HUES48 (cell line): ENCODE data around the gene UCP2.
"Not testable (repeated sequence)": the region's sequence is repeated elsewhere in the genome, so short reads cannot be mapped to it uniquely, and the experiment has no call there.

Experiments used
- H3K27ac ChIP-seq: one replicate; pipeline ENCODE4 v1.7.0; 2013; ENCODE audit warnings: low read depth, low read length, inconsistent platforms
- H3K27me3 ChIP-seq: 2 replicates; pipeline ENCODE4 v1.6.1; 2013; ENCODE audit warnings: mild to moderate bottlenecking, low read length; ENCODE audit not compliant: control insufficient read depth, insufficient read depth
- H3K36me3 ChIP-seq: 2 replicates; pipeline ENCODE4 v1.6.1; 2013; ENCODE audit warnings: low read length; ENCODE audit not compliant: control insufficient read depth, insufficient read depth
- H3K4me1 ChIP-seq: 2 replicates; pipeline ENCODE4 v1.6.1; 2013; ENCODE audit warnings: mild to moderate bottlenecking, low read length; ENCODE audit not compliant: control insufficient read depth, insufficient read depth
- H3K4me3 ChIP-seq: 2 replicates; pipeline ENCODE4 v1.5.1; 2013; ENCODE audit warnings: mild to moderate bottlenecking, low read depth, low read length
- H3K9ac ChIP-seq: 2 replicates; pipeline ENCODE4 v1.6.1; 2013; ENCODE audit warnings: mild to moderate bottlenecking, low read depth, low read length, moderate library complexity
- H3K9me3 ChIP-seq: 2 replicates; pipeline ENCODE4 v1.6.1; 2013; ENCODE audit warnings: low read length; ENCODE audit not compliant: control insufficient read depth, insufficient read depth

UCP2 gene

GRCh38 chr11:73946798-73947458 is 35.7 kb downstream of the UCP2 start:
- H3K4me1 ChIP-seq, result no peaks in the 10 kb centered on the region
- H3K36me3 ChIP-seq, result no peaks in the 10 kb centered on the region

DNA sequence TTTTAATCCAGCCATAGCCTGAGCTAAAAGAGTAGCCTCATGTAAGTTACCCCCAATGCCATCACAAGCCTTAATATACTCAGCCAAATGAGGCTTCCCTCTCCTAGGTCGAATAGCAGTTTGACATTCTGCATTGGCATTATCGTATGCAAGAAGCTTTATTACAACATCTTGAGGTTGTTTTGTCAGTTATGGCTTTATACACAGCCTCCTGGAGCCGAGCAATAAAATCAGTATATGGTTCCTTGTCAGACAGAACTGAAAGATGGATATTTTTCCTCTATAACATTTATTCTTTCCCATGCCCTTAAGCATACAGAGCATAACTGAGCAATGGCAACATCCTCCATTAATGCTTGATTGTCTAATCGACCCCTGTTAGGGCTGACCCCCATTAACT is 37.2 kb downstream of the UCP2 start:
- H3K27ac ChIP-seq, result no peak overlapping the region

More at GRCh38 chr11:73946798-73947458, 35.7 kb downstream of the UCP2 start:
- H3K9ac ChIP-seq, result no peak overlapping the region
- H3K9me3 ChIP-seq, result peaks cover 7% of the 10 kb centered on the region; the same call in 1 of the 2 replicates
- H3K27ac ChIP-seq, result no peak overlapping the region
- H3K27me3 ChIP-seq, result no peaks in the 10 kb centered on the region
- H3K4me3 ChIP-seq, result no peak overlapping the region

GRCh38 chr11:73944901-73945300 is 37.7 kb downstream of the UCP2 start:
- Histone ChIP-seq H3K36me3 (no peaks in the 10 kb centered on the region), H3K27me3 (no peaks in the 10 kb centered on the region), H3K4me3 (no peak overlapping the region), H3K9ac (no peak overlapping the region), H3K4me1 (no peaks in the 10 kb centered on the region), H3K27ac (no peak overlapping the region), H3K9me3 (peaks cover 8% of the 10 kb centered on the region; the same call in 1 of the 2 replicates)

More for the DNA sequence above, 37.2 kb downstream of the UCP2 start:
- Histone ChIP-seq H3K27me3 (no peaks in the 10 kb centered on the region), H3K36me3 (no peaks in the 10 kb centered on the region), H3K9ac (no peak overlapping the region), H3K9me3 (peaks cover 8% of the 10 kb centered on the region; the same call in 1 of the 2 replicates), H3K4me1 (no peaks in the 10 kb centered on the region), H3K4me3 (no peak overlapping the region)

DNA sequence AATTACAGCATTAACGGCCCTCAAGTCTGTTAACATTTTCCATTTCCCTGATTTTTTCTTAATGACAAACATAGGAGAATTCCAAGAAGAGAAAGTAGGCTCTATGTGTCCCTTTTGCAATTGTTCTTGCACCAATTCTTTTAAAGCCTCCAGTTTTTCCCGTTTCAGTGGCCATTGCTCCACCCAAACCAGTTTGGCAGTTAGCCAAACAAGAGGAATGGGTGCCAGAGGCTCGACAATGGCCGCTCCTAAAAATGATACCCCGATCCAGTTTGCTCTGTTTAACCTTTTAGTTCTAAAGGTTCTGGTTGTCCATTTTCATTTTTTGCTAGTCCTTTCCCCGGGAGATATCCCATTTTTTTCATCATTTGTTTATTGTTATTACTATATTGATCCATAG is 38.6 kb downstream of the UCP2 start:
- Histone ChIP-seq H3K4me3 (no peak overlapping the region), H3K36me3 (no peaks in the 10 kb centered on the region), H3K27me3 (no peaks in the 10 kb centered on the region), H3K9me3 (peaks cover 8% of the 10 kb centered on the region; the same call in 1 of the 2 replicates), H3K9ac (no peak overlapping the region), H3K27ac (no peak overlapping the region), H3K4me1 (no peaks in the 10 kb centered on the region)

- no peak overlapping the region for H3K4me3 ChIP-seq
- H3K9ac ChIP-seq, result no peak overlapping the region
- no peak overlapping the region for H3K27ac ChIP-seq
- no peaks in the 10 kb centered on the region for H3K4me1 ChIP-seq
- H3K36me3 ChIP-seq, result no peaks in the 10 kb centered on the region
- no peaks in the 10 kb centered on the region for H3K27me3 ChIP-seq
- peaks cover 8% of the 10 kb centered on the region; the same call in 1 of the 2 replicates for H3K9me3 ChIP-seq
Observed at GRCh38 chr11:73942010-73942409, 40.6 kb downstream of the UCP2 start.

- Histone ChIP-seq H3K27ac (no peak overlapping the region), H3K9ac (no peak overlapping the region), H3K9me3 (peaks cover 4% of the 10 kb centered on the region; the same call in 1 of the 2 replicates), H3K27me3 (no peaks in the 10 kb centered on the region), H3K4me1 (no peaks in the 10 kb centered on the region), H3K36me3 (no peaks in the 10 kb centered on the region), H3K4me3 (no peak overlapping the region)
Observed at GRCh38 chr11:73940801-73941570, 41.7 kb downstream of the UCP2 start.

DNA sequence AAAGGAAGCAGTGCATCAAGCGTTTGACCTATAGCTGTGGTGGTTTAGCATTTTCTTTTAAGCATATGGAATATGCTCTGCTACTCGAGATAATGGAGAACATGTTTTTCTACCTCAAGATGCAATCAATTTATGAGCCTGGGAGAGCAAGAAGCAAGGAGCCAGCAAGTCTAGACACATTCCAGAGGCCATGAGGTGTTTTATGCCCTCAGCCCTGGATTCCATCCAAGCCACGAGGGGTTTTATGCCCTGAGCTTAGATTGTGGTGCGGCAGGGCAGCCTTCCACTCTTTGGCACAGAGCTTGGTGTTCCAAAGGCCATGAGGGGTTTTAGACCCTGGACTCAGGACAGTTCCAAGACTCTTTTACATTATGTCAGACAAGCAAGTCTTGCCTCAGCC is 43.5 kb downstream of the UCP2 start:
- peaks cover 4% of the 10 kb centered on the region; the same call in 1 of the 2 replicates for H3K9me3 ChIP-seq
- H3K27ac ChIP-seq, result no peak overlapping the region
- no peak overlapping the region for H3K9ac ChIP-seq
- no peaks in the 10 kb centered on the region for H3K27me3 ChIP-seq
- no peak overlapping the region for H3K4me3 ChIP-seq
- H3K4me1 ChIP-seq, result no peaks in the 10 kb centered on the region
- H3K36me3 ChIP-seq, result no peaks in the 10 kb centered on the region

GRCh38 chr11:73936047-73936446 is 46.6 kb downstream of the UCP2 start:
- not testable (repeated sequence) for H3K9me3 ChIP-seq, H3K27ac ChIP-seq, H3K9ac ChIP-seq, H3K4me1 ChIP-seq, H3K27me3 ChIP-seq, H3K4me3 ChIP-seq, H3K36me3 ChIP-seq

DNA sequence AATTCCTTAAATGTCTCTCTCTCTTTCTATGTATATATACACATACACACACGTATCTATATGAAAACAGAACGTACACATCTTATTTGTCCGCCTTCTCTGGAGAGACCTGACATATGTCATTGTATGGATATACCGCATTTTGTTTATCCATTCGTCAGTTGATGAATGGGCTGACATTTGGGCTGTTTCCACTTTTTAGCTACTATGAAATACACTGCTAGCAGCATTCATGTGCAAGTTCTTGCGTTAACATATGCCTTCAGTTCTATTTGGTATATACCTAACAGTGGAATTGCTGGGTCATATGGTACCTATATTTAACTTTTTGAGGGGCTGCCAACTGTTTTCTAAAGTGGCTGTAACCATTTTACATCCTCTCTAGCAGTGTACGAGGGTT is 49.9 kb downstream of the UCP2 start:
- Histone ChIP-seq H3K27ac (no peak overlapping the region), H3K4me1 (peaks cover 4% of the 10 kb centered on the region; the same call in 1 of the 2 replicates), H3K36me3 (peaks cover 8% of the 10 kb centered on the region), H3K9me3 (no peaks in the 10 kb centered on the region; the same call in 1 of the 2 replicates), H3K27me3 (no peaks in the 10 kb centered on the region), H3K9ac (no peak overlapping the region), H3K4me3 (no peak overlapping the region)

- peaks cover 16% of the 10 kb centered on the region for H3K36me3 ChIP-seq
- H3K4me3 ChIP-seq, result no peak overlapping the region
- no peak overlapping the region for H3K9ac ChIP-seq
- H3K9me3 ChIP-seq, result no peaks in the 10 kb centered on the region
- no peaks in the 10 kb centered on the region for H3K27me3 ChIP-seq
- H3K4me1 ChIP-seq, result peaks cover 4% of the 10 kb centered on the region; the same call in 1 of the 2 replicates
- H3K27ac ChIP-seq, result no peak overlapping the region
Observed at GRCh38 chr11:73931951-73932350, 50.7 kb downstream of the UCP2 start.

DNA sequence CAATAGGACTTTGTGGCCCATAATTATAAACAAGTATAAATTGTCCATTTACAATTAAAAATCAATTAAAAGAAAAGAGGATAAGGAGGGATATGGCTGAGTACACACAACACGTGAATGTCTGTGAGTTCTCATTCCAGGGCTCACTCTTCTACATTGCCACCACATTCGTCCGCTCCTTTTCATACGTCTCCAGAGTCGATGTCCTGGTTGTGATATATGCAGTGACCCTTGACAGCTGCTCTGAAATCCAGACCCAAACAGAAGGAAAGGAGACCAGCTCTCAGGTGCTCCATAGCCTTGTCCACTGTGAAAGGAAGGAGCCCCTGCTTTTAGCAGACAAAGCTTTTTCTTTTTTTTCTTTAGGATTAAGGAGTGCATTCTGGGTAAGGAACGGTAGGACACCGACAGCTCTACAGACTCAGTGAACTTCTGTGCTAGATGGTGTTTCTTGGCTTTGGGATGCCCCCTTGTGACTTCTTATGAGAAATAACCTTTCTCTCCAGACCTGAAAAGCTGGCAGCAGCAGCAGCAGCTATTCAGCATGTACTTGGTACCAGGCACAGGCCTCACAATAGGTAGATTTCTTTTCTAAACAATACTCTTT is 51.5 kb downstream of the UCP2 start:
- Histone ChIP-seq H3K4me3 (no peak overlapping the region), H3K9ac (no peak overlapping the region), H3K27ac (peak overlapping the region; percentile 65), H3K9me3 (no peaks in the 10 kb centered on the region), H3K27me3 (no peaks in the 10 kb centered on the region), H3K4me1 (peaks cover 4% of the 10 kb centered on the region; the same call in 1 of the 2 replicates), H3K36me3 (peaks cover 20% of the 10 kb centered on the region)
